H1 (cell line): ENCODE results near the gene NAXD. TPM values are rescaled to one million over a fixed set of nuclear protein-coding genes. Genes with fewer than 3 reads are reported as not detected.

Experiments
- CTCF ChIA-PET: fragments of 300-600 bp; sonication (Branson Sonifier 250); formaldehyde crosslinking; loops from one replicate; lab custom pipeline; 2021; ENCODE audit not compliant: partially characterized antibody; lab: Charles Lee
- POLR2A ChIA-PET: fragments of 300-600 bp; sonication (Branson Sonifier 250); formaldehyde crosslinking; loops from one replicate; lab custom pipeline; 2021; ENCODE audit warnings: inconsistent platforms; ENCODE audit not compliant: partially characterized antibody; lab: Charles Lee
- DNase-seq, 2 experiments: peaks; one replicate each; pipeline versions ENCODE4 v3.0.0 to v3.0.0-alpha.2; 2010 to 2022; ENCODE audit warnings: low spot score in 2 of 2, low read depth in 1 of 2, mixed read lengths in 1 of 2
- FAIRE-seq: peaks from 2 replicates; lab custom pipeline; 2011; peaks lifted over from hg19 to GRCh38; lab: Jason Lieb, UNC
- H2AFZ ChIP-seq: 2 replicates; pipeline ENCODE4 v1.8.1; 2012; ENCODE audit warnings: low read length, inconsistent platforms
- H2AK5ac ChIP-seq: 2 replicates; pipeline ENCODE4 v1.6.1; 2013; ENCODE audit warnings: low read depth, low read length
- H2BK120ac ChIP-seq: replicated peaks from 2 replicates; pipeline ENCODE3; 2013; ENCODE audit warnings: low read depth, low read length, inconsistent platforms
- H2BK12ac ChIP-seq: 2 replicates; pipeline ENCODE4 v1.6.1; 2013; ENCODE audit warnings: low read depth, low read length
- H2BK15ac ChIP-seq: 2 replicates; pipeline ENCODE4 v1.6.1; 2013; ENCODE audit warnings: low read length
- H2BK20ac ChIP-seq: 2 replicates; pipeline ENCODE4 v1.6.1; 2013; ENCODE audit warnings: low read length
- H2BK5ac ChIP-seq: 2 replicates; pipeline ENCODE4 v1.6.1; 2013; ENCODE audit warnings: low read depth, low read length
- H3K14ac ChIP-seq: 2 replicates; pipeline ENCODE4 v1.6.1; 2013; ENCODE audit warnings: inconsistent platforms; ENCODE audit not compliant: insufficient read length
- H3K18ac ChIP-seq: 2 replicates; pipeline ENCODE4 v1.6.1; 2013; ENCODE audit warnings: low read length; ENCODE audit errors: extremely low read depth
- H3K23ac ChIP-seq: 2 replicates; pipeline ENCODE4 v1.6.1; 2013; ENCODE audit warnings: inconsistent platforms; ENCODE audit not compliant: insufficient read length
- H3K23me2 ChIP-seq: 2 replicates; pipeline ENCODE4 v1.6.1; 2013; ENCODE audit warnings: low read depth, low read length
- H3K27ac ChIP-seq: 2 replicates; pipeline ENCODE4 v1.6.1; 2011; ENCODE audit warnings: low read depth, low read length, inconsistent platforms
- H3K27me3 ChIP-seq, 4 experiments: replicated peaks in 1 of 4; 1 replicate in 1 of 4; 2 replicates in 3 of 4; pipeline versions ENCODE4 v1.6.1 to v1.8.1; 2011 to 2013; ENCODE audit warnings: low read length in 3 of 4, mild to moderate bottlenecking in 3 of 4, inconsistent platforms in 2 of 4, mixed read lengths in 2 of 4, moderate library complexity in 1 of 4; ENCODE audit not compliant: control insufficient read depth in 3 of 4, insufficient read depth in 3 of 4; ENCODE audit errors: extremely low read depth in 1 of 4
- H3K36me3 ChIP-seq, 4 experiments: 2 replicates each; pipeline versions ENCODE4 v1.6.1 to v1.8.1; 2011 to 2013; ENCODE audit warnings: mild to moderate bottlenecking in 4 of 4, low read length in 3 of 4, moderate library complexity in 2 of 4, control low read depth in 1 of 4, inconsistent platforms in 1 of 4; ENCODE audit not compliant: insufficient read depth in 4 of 4, control insufficient read depth in 2 of 4
- H3K4ac ChIP-seq: replicated peaks from 2 replicates; pipeline ENCODE3; 2013; ENCODE audit warnings: low read length, low read depth, mixed read lengths, inconsistent platforms; ENCODE audit not compliant: insufficient read length
- H3K4me1 ChIP-seq, 4 experiments: replicated peaks in 1 of 4; 1 replicate in 1 of 4; 2 replicates in 3 of 4; pipeline versions ENCODE4 v1.6.1 to v1.8.1; 2011 to 2013; ENCODE audit warnings: low read length in 3 of 4, inconsistent platforms in 2 of 4, mixed read lengths in 1 of 4; ENCODE audit not compliant: insufficient read depth in 4 of 4, control insufficient read depth in 3 of 4
- H3K4me2 ChIP-seq, 2 experiments: 2 replicates each; pipeline versions ENCODE4 v1.6.1 to v1.8.1; 2011 to 2013; ENCODE audit warnings: low read depth in 2 of 2, low read length in 2 of 2, control low read depth in 1 of 2, inconsistent platforms in 1 of 2, mild to moderate bottlenecking in 1 of 2; ENCODE audit not compliant: insufficient read depth in 1 of 2
- H3K4me3 ChIP-seq, 4 experiments: fragments of 200-600, 300-600 bp in 1 of 4; sonication (generic), shearing (Covaris generic), sonication (Bioruptor Twin) in 1 of 4; 2 replicates each; pipeline versions ENCODE4 v1.5.1 to v1.8.1; 2011 to 2016; ENCODE audit warnings: low read length in 4 of 4, low read depth in 3 of 4, control low read depth in 2 of 4, inconsistent platforms in 2 of 4, mild to moderate bottlenecking in 2 of 4, mixed read lengths in 1 of 4, moderate library complexity in 1 of 4; ENCODE audit not compliant: insufficient read depth in 2 of 4; ENCODE audit errors: extremely low read depth in 1 of 4
- H3K56ac ChIP-seq: replicated peaks from 2 replicates; pipeline ENCODE3; 2013; ENCODE audit warnings: low read depth, mild to moderate bottlenecking, mixed read lengths, low read length, inconsistent platforms; ENCODE audit not compliant: insufficient read length
- H3K79me1 ChIP-seq: 2 replicates; pipeline ENCODE4 v1.6.1; 2013; ENCODE audit warnings: low read depth, low read length, control low read depth
- H3K79me2 ChIP-seq, 2 experiments: 2 replicates each; pipeline versions ENCODE4 v1.6.1 to v1.8.1; 2012 to 2013; ENCODE audit warnings: low read length in 2 of 2, mild to moderate bottlenecking in 2 of 2, inconsistent platforms in 1 of 2; ENCODE audit not compliant: insufficient read depth in 2 of 2, control insufficient read depth in 1 of 2
- H3K9ac ChIP-seq, 4 experiments: replicated peaks in 1 of 4; 1 replicate in 1 of 4; 2 replicates in 3 of 4; pipeline versions ENCODE4 v1.6.1 to v1.8.1; 2011 to 2013; ENCODE audit warnings: low read depth in 3 of 4, low read length in 3 of 4, control low read depth in 2 of 4, mild to moderate bottlenecking in 2 of 4, moderate library complexity in 2 of 4, inconsistent platforms in 1 of 4; ENCODE audit errors: extremely low read depth in 1 of 4
- H3K9me3 ChIP-seq, 2 experiments: 2 replicates each; pipeline versions ENCODE4 v1.6.1 to v1.8.1; 2012 to 2013; ENCODE audit warnings: mild to moderate bottlenecking in 2 of 2, moderate library complexity in 2 of 2, control low read depth in 1 of 2, inconsistent platforms in 1 of 2, low read depth in 1 of 2, low read length in 1 of 2, mixed read lengths in 1 of 2; ENCODE audit not compliant: insufficient read depth in 2 of 2
- H4K20me1 ChIP-seq, 2 experiments: replicated peaks in 1 of 2; 2 replicates each; pipeline versions ENCODE3 to v1.8.1; 2011 to 2013; ENCODE audit warnings: inconsistent platforms in 2 of 2, low read length in 2 of 2, mild to moderate bottlenecking in 1 of 2; ENCODE audit not compliant: insufficient read depth in 2 of 2, control insufficient read depth in 1 of 2
- H4K5ac ChIP-seq: 2 replicates; pipeline ENCODE4 v1.6.1; 2013; ENCODE audit warnings: low read length, low read depth, mixed read lengths, inconsistent platforms; ENCODE audit not compliant: insufficient read length
- H4K8ac ChIP-seq: 2 replicates; pipeline ENCODE4 v1.8.0; 2013; ENCODE audit warnings: mild to moderate bottlenecking, moderate library complexity, low read length, inconsistent platforms; ENCODE audit not compliant: insufficient read depth; ENCODE audit errors: extremely low read depth
- H4K91ac ChIP-seq: replicated peaks from 2 replicates; pipeline ENCODE3; 2013; ENCODE audit warnings: low read length, mixed read lengths, inconsistent platforms; ENCODE audit not compliant: insufficient read length
- BACH1 ChIP-seq: IDR thresholded peaks from 2 replicates; pipeline ENCODE4 v1.6.1; 2012; ENCODE audit warnings: low read length, improper control_type of control experiment
- JUND ChIP-seq: IDR thresholded peaks from 2 replicates; pipeline ENCODE4 v1.6.1; 2011; ENCODE audit warnings: mild to moderate bottlenecking, improper control_type of control experiment, low read length
- POLR2A ChIP-seq, 2 experiments: IDR thresholded peaks; 1 replicate in 1 of 2; 2 replicates in 1 of 2; pipeline ENCODE4 v1.6.1; 2011; ENCODE audit warnings: low read depth in 2 of 2, low read length in 2 of 2, mild to moderate bottlenecking in 2 of 2; ENCODE audit errors: control extremely low read depth in 1 of 2
- TAF1 ChIP-seq: IDR thresholded peaks from 2 replicates; pipeline ENCODE4 v1.6.1; 2011; ENCODE audit warnings: mild to moderate bottlenecking, low read depth, low read length
- WGBS, 2 experiments: shearing (Covaris generic) in 1 of 2; methylation state at CpG; one replicate each; pipeline versions ENCODE4 v1.1.6 to v1.1.7; 2013 to 2015; ENCODE audit warnings: low lambda C conversion rate in 2 of 2, mixed read lengths in 2 of 2, inconsistent platforms in 1 of 2, low coverage in 1 of 2, missing lambda C conversion rate in 1 of 2; ENCODE audit not compliant: insufficient replicate concordance in 2 of 2, insufficient coverage in 1 of 2, insufficient read length in 1 of 2; ENCODE audit errors: extremely low coverage in 1 of 2, missing lambda C conversion rate in 1 of 2; 5-methylcytosine and 5-hydroxymethylcytosine counted together
- polyA plus RNA-seq, 7 experiments: library from polyadenylated mRNA; depleted of rRNA in 3 of 7; stranded (reverse) in 5 of 7; unstranded in 2 of 7; fragments of >200 nt in 5 of 7; fragments of 200-250 nt in 2 of 7; gene quantifications; 1 replicate in 5 of 7; 2 replicates in 1 of 7; 4 replicates in 1 of 7; pipeline versions ENCODE4 v1.2.1 to v1.2.3, GENCODE V29; 2011 to 2013; ENCODE audit warnings: missing spikeins in 2 of 7, mixed read lengths in 2 of 7
- total RNA-seq: library from RNA; stranded (reverse); fragmentation: NEBNext Ultra II Directional; extraction: Animal tissue kit (Norgen Biotek cat#: 25700); gene quantifications from 2 replicates; pipeline ENCODE4 v1.2.1, GENCODE V29; 2021

Gene NAXD
- total and polyA plus RNA-seq, 2 of the 8 experiments (the other 6 are each of a cell fraction or from before 2014, with no cell fraction given): 25.4 to 35.5 TPM

DNA sequence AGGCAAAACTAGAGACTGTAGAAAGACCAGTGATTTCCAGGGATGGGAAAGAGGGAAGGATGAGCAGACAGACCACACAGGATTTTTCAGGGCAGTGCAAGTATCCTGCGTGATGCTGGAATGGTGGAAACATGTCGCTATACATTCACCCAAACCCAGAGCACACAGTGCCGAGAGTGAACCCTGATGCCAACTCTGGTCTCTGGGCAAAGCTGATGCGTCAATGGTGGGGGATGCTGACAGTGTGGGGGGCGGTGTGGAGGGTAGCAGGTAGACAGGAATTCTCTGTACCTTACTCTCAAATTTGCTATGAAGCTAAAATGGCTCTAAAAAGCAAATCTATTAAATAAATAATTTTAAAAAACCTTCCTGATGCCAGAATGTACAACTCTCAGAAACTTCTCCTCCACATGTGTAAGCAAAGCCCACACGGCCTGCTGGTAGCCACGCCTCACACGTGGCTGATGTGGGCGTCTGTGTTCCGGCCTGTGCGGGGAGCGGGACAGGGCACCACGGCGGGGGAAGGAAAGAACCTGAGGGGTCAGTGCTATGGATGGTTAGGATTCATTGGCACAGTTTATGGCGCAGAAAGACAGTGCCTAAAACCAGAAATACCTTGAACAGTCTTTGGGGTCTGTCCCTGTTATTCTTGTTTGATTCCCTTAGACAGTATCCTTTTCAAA, 66.7 kb downstream of the NAXD start:
- H2BK20ac ChIP-seq: no peak overlapping the region
- H3K14ac ChIP-seq: no peak overlapping the region
- no peak overlapping the region for H4K91ac ChIP-seq
- POLR2A ChIA-PET: interaction anchor here (0.8 to 1.4 kb wide), 2 partner anchors 37 to 71 kb away, joined by 3 read pairs; no protein-coding TSS in a partner anchor
- H3K23me2 ChIP-seq: peaks cover under 1% of the 10 kb centered on the region; the same call in 1 of the 2 replicates
- CTCF ChIA-PET: interaction anchor here (0.5 to 4.1 kb wide), 26 partner anchors 10 to 1811 kb away, joined by 3 to 27 read pairs (median 4); no protein-coding TSS in a partner anchor
- H2BK12ac ChIP-seq: no peak overlapping the region
- no peak overlapping the region for H3K56ac ChIP-seq
- DNase-seq (no peak), FAIRE-seq (no peak)
- H3K9ac ChIP-seq: no peak overlapping the region
- no peak overlapping the region for H4K5ac ChIP-seq
- no peak for TF ChIP-seq BACH1
- no peak for TF ChIP-seq POLR2A (IDR thresholded peaks at IDR 0.05; ENCODE audit: control extremely low read depth in 1 of 2, low read depth in 2 of 2, low read length in 2 of 2)
- no peak for TF ChIP-seq JUND
- TF ChIP-seq TAF1: no peak
- H2AK5ac ChIP-seq: no peak overlapping the region
- no peak overlapping the region for H4K8ac ChIP-seq
- no peak overlapping the region for H3K23ac ChIP-seq
- H3K79me1 ChIP-seq: no peaks in the 10 kb centered on the region
- no peaks in the 10 kb centered on the region for H3K9me3 ChIP-seq
- no peaks in the 10 kb centered on the region for H3K79me2 ChIP-seq
- H3K4me2 ChIP-seq: no peak overlapping the region
- H3K27ac ChIP-seq: no peak overlapping the region
- no peak overlapping the region for H2BK5ac ChIP-seq
- no peak overlapping the region for H3K18ac ChIP-seq
- H3K4me3 ChIP-seq: no peak overlapping the region
- H4K20me1 ChIP-seq: peaks cover 3 to 6% of the 10 kb centered on the region in 2 experiments
- no peak overlapping the region for H3K4ac ChIP-seq
- H3K4me1 ChIP-seq: no peaks in the 10 kb centered on the region
- no peak overlapping the region for H2BK15ac ChIP-seq
- no peak overlapping the region for H2BK120ac ChIP-seq
- no peaks in the 10 kb centered on the region for H3K27me3 ChIP-seq
- H3K36me3 ChIP-seq: peaks cover 8 to 35% (median 16%) of the 10 kb centered on the region in 4 experiments; a peak in 5 of 8 replicates
- 89% methylated on average over 15 of the region's 15 CpGs; no CpG with 5 or more reads in 1 of the 2 experiments for WGBS, 2 experiments
- no peak overlapping the region for H2AFZ ChIP-seq
